ENCODE measurements around the gene LRRC2.

DNA sequence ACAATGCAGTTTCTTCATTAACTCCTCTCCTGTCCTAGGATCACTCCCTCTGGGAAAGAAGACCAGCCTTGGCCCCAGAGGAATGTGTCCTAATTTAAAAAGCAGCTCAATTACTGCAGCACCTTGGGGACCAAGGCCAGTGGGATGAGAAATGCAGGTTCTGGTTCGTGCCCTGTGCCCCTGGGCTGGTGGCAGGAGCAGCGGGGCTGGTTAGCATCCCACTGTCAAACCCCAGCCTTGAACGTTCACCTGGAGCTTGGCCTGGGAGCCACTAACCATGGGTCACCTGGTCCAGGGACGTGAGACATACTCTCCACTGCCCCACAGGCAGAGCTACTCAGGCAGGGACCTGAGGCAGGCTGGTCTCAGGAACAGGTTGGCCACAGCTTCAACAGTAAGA lies 76.7 kb downstream of the LRRC2 start:
- TF ChIP-seq POLR2A (IDR thresholded peaks at IDR 0.05), result no peak
- TF ChIP-seq, protein P1, sequence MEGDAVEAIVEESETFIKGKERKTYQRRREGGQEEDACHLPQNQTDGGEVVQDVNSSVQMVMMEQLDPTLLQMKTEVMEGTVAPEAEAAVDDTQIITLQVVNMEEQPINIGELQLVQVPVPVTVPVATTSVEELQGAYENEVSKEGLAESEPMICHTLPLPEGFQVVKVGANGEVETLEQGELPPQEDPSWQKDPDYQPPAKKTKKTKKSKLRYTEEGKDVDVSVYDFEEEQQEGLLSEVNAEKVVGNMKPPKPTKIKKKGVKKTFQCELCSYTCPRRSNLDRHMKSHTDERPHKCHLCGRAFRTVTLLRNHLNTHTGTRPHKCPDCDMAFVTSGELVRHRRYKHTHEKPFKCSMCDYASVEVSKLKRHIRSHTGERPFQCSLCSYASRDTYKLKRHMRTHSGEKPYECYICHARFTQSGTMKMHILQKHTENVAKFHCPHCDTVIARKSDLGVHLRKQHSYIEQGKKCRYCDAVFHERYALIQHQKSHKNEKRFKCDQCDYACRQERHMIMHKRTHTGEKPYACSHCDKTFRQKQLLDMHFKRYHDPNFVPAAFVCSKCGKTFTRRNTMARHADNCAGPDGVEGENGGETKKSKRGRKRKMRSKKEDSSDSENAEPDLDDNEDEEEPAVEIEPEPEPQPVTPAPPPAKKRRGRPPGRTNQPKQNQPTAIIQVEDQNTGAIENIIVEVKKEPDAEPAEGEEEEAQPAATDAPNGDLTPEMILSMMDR (IDR thresholded peaks at IDR 0.05 in 8 of 11, conservative IDR thresholded peaks at IDR 0.05 in 3 of 11), result no peak
